GM18873 (cell line): ENCODE measurements around the gene SPAG6.

ENCODE experiments used
- ATAC-seq: cut with Tn5 transposase; IDR thresholded peaks from one replicate; pipeline ENCODE4 v1.9.1; 2021; ENCODE audit warnings: mild to moderate bottlenecking, moderate library complexity, moderate number of reproducible peaks; ENCODE audit not compliant: unreplicated experiment, low FRiP score

SPAG6 gene

DNA sequence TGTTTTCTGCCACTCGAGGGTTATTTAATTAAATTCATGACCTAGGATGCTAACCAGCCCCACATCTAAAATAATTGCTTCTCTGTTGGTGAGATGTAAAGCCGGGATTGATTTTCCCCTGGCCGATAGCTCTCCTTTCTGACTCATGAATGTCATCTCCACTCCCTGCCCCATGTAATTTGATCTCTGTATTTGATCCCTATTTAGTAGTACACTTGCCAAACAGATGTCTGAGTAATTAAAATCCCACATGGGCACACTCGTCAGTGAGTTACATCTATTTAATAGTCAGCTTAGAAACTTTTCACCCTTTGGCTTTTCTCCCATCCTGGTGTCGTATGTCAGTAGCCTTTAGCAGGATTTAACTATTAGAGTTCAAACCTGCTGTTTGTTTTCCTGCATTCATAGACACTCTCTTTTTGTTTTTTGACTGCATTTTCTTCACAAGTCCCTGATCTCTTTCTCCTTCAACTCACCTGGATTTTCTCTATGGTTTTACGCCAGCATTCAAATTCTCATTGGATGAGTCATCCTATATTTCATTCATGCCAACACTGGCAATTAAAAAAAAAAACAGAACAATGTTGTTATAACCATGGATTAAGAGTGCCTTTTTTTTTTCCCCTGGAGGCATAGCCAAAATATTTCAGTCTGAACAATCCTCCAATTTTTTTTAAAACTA, 82.7 kb downstream of the SPAG6 start:
- no peak for ATAC-seq

DNA sequence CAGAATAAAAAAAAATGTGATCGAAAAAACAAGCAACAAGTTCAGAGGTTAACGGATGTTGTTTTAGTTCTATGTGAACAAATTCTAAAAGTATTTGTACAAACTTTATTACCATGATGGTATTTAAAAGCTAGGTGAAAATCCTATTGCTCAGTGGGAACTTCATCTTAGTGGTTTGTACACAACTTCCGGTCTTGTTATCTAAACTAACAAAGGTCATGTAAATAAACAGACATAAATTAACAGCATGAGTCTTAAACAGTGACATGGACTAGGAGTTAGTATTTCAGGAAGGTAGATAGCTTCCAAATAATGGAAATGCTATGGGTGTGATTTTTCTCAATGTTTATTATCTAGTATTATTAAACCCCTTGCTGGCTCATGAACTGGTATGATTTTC, 83.8 kb downstream of the SPAG6 start:
- no peak for ATAC-seq

DNA sequence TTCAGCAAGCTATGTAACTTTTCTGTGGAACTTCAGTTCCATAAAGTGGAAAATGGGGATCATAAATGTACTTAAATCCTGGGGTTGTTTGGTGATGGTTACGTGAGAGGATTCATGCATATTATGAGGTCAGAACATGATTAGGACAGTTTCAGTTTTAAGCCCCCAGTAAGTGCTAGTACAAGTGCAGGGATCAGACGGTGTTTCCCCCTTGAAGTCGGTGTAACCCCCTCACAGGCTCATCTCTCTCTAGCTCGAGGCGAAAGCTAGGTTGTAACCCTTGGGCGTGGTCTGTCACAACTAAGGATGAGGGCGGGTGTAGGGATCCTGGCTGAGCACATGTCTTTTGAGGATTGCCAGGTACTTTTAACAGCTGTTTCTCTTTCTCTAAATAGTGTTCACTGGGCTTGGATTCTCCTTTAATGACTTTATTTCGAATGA, 84.7 kb downstream of the SPAG6 start:
- ATAC-seq, result no peak

DNA sequence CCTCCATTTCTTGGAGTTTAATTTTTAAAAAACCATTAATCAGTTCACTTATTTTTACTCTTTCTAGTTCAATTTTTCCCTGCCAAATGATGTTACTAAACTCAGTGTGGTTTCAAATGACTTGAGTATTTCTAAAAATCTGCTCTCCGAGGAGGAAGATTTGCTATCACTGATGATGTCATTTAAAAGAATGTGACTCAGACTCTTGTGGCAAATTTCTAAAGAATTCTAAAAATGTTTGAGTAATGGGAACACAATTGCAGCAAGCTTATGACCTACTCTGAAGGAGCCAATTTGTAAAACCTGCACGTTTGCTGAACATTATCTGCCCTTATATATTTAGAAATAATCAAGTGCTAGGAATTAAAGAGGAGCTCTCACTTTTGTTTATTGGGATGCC, 88.6 kb downstream of the SPAG6 start:
- no peak for ATAC-seq

DNA sequence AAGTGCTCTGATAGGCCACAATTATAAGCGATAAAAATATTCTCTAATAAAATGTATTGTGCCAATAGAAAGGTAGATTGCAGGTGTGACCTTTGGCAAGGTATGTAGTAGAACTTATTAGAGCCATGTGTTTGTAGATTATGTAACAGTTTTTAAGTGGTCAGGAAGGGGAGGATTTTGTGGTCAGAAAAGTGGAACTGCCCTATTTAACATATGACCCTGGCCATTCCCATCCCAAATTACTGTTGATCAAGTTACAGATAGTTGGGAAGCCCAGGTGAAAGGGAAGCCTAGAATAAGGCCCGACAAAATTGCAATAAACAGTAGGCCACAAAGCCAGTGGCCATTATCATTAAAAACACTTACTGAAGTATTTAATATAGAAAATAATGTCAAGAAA, 89.2 kb downstream of the SPAG6 start:
- ATAC-seq, result no peak

DNA sequence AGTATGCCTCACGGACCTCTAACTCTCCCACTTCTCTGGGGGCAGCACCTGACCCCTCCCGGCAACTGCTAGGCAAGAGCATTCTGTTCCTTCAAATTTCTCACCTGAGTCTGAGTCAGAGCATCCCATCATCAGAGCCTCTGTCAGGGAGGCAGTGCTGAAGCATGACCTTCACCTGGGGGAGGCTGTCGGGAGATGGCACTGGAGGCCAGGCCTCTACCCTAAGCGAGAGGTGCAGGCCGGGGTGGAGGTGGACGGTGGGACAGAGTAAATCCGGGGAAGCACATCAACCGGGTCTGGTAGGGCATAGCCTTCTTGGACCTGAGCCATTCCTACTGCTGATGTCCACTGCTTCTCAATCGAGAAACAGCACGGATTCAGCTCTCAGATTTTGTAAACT, 90.4 kb downstream of the SPAG6 start:
- ATAC-seq, result no peak

DNA sequence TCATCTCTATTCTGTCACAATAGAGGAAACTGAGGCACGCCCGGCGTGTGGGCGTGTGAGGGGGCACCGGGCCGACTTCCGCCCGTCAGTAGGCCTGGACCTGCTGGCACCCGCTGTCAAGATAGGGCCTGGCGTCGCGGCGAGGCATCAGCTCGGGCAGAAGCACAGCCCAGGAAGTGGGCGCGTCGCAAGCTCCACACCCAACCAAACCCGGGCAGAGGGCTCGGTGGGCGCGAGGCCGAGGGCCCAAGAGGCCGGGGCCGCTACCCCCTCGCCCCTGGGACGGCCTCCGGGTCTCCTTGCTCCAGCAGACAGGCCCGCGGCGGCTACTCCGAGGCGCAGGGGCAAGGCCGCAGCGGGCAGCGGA, 91.2 kb downstream of the SPAG6 start:
- peak; percentile 39 for ATAC-seq

DNA sequence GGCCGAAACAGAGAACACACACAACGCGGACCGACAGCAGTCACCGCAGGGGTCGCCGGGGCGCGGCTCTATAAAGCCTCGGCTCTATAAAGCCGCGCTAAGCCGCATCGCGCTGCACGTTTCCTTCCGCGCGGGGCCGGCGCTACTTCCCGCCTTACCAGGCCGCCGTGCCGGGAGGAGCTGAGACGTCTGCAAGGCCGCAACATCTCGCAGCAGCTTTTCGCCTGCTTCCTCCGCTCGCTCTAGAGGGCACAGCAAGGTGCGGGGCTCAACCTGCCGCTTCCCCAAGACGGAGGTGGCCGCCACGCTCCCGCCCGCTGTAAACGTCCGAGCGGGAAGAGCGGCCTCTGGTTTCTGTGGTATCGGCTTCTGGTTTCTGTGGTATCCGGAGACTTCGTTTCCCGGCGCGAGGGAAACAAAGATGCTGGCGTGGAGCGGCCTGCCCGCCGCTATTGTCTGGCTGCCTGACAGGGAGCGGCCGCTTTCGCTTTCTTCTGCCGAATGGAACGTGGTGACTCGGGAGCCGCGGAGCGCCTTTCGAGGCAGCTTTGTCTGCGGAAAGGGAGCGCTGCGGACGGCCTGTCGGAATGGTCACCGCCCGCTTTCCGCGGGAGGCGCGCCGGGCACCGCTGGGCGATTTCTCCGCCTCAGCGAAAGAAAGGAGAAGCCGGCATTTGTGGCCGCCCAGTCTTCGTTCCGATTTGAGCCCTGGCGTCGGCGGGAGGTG, 91.8 kb downstream of the SPAG6 start:
- ATAC-seq, result peak; percentile 79

DNA sequence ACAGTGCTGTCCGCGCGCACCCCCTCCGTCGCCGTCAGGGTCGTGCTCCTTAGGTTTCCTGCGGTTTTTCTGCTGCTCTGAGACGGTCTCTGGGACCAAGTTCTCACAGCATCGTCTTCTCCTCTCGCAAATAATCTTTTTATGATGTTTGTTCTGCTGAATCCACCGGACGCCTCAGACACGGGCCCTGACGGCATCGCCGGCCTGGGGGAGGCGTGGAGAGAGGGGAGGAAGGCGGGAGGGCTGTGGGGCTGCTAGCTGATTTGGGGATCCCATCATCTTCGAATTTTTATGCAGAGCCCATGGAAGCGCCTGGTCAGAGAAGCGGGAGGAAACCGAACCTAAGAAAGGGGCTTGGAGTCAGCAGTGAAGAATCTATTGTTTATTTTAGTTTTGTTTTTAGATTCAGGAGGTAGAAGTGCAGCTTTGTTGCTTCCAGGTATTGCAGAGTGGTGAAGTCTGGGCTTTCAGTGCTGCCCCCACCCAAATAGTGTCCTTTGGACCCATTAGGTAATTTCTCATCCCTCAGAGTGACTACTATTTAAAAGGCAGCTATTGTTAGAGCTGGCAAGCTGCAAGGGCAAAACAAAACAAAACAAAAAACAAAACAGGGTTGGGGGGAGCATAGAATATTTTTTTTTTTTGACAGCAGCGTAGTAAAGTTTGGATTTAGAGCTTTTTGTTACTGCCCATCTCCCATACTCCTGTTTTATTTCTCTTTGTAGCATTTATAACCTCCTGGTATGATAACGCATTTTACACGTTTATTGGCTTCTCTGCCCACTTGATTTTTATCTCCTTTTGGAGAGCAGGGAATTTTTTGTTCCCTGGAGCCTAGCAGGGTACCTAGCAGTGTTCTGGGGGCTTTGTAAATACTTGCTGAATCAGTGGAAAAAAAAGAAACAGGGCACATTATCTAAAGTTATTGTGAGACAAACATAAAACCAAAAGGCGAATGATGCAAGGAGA, 92.6 kb downstream of the SPAG6 start:
- ATAC-seq, result peak; percentile 14

DNA sequence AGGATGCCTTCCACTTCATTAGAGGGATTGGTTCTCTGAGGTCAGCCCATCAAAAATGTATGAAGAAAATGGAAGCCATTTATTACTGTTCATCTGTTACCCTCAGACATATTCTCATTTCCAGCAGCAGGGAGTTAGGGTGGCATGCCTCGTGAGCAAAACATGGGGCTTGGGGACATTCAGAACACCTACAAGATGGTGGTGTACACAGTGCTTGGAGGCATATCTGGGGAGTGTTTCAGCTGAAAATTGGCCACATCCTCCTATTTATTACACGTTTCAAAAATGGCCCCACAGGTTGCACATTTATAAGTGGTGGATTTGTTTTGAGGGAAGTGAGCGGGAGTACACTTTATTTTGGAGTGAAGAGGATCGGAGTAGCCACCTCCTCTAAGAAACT, 93.4 kb downstream of the SPAG6 start:
- no peak for ATAC-seq

DNA sequence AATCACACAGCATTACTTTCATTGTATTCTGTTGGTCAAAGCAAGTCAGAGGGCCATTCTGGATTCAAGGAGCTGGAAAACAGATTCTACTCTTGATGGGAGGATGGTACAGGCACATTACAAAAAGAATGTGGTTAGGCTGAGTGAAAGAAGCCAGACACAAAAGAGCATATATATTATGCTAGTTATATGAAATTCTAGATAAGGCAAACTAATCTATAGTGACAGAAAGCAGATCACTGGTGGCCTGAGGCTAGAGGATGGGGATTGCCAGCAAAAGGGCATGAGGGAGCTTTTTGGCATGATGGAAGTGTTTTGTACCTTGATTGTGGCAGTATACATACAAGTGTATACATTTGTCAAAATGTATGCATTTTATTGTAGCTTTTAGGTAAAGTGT, 96.8 kb downstream of the SPAG6 start:
- ATAC-seq, result no peak

DNA sequence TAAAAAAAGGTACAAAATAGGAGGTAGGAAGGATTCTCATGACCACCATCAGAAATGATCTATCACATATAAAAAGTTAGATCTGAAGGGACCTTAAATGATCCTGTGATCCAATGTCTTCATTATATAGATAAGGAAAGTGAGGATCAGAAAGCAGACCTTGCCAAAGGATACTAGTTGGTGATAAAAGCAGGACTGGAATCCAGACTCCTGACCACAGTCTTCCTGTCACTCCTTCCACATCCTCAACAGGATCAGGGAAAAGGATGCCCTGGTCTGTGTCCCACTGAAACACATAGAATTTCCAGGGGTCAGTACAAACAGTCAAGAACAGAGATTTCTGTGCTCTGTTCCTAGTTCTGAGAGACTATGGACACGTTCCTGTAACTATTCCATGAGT, 97.2 kb downstream of the SPAG6 start:
- no peak for ATAC-seq

DNA sequence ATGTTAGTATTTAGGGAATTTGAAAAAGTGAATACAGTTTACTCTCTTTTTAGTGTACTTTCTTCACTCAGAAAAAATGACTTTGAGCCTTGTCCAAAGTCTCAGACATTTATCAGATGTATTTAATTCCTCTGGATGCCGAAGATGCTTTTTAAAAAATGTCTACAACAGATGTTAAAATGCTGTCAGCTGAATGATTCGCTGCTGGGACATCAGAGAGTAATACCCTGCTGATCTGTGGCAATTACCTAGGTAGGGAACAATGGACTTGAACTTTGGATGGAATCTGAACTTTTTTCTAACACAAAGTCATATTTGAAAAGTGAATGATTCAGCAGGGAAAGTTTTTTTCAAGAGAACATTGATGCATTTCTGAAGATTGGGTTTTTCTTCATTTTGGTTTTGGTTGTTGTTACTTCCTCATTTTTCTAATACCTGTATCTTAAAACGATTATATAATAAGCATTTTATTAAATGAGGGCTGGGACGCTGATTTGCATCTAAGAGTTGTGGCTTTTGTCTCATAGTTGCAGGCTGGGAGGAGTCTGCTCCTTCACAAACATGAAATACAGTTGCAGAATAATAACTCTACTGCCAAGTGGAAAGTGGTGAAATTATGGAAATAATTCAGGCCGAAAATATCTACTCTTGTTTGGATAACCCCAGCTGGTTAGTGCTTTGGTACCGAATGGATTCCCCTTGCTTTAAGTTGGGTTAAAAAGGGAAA, 98.0 kb downstream of the SPAG6 start:
- no peak for ATAC-seq

DNA sequence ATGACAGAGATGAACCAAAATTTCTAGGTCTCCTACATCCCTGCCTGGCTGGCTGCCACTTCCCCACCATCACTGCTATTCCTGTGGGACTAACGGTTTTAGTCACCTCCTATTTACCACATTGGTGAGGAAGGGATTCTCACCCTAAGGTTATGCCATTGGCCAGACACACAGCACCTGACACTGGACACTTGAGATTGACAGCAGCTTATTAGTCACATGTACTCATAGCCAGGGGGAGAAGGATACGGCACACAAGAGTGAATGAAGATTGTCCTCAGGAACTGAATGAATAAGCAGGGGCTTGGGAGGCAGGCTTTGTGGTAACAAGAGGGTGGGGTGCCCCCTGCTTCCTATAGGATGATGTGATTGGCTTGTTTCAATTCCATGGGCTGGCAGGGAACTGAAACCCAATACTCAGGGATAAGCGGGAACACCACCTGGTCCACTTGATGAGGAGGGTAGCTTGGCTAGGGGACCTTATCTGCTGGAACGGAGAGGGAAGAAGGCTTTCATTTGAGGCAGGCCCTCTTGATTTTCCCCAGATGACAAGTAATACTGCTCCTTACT, 99.0 kb downstream of the SPAG6 start:
- no peak for ATAC-seq

DNA sequence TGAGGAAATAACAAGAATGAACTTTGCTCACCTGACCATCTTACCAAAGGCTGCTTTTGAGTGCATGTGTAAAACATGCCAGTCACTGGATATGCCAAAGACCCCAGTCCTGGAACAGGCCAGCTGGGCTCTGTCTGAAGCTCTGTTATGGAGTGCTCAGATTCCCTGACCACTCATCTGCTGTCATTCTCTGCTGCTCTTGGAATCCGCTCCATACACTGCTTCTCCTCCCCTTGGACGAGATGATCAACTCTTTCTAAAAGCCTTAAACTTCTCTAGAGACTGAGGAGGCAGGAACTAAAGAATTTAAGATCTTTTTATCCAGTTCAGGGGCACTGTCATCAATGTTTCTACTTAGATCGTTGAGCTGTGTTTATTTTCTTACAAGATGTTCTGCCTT, 100.2 kb downstream of the SPAG6 start:
- no peak for ATAC-seq

DNA sequence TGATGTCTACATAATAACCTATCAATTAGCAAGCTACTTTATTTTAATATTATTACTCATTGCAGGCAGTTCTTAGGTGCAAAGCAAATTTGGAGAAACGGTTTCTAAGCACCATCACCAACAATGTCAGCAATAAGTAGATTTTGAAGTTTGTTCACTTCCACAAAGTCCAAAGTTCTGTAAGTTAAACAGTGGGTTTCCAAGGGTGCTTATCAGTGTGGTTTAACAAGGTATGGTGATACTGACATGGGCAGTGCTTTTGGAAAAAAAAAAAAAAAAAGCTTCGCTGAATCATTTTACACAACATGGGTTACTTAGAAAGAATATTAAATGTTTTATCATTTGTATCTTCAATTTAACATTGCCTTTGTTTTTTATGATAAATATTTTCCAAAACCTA, 101.8 kb downstream of the SPAG6 start:
- no peak for ATAC-seq

DNA sequence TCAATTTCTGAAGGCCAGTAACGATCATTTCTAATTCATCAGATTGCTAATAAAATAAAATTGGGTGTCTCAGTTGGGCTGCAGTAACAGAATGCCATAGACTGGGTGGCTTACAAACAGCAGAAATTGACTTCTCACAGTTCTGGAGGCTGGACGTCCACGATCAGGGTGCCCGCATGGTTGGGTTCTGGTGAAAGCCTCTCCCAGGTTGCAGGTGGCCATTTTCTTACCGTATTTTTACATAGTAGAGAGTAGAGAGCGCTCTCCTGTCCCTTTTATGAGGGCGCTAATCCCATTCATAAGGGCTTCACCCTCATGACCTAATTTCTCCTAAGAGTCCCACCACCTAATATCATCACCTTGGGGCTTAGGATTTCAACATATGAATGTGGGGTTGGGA, 106.0 kb downstream of the SPAG6 start:
- ATAC-seq, result no peak

DNA sequence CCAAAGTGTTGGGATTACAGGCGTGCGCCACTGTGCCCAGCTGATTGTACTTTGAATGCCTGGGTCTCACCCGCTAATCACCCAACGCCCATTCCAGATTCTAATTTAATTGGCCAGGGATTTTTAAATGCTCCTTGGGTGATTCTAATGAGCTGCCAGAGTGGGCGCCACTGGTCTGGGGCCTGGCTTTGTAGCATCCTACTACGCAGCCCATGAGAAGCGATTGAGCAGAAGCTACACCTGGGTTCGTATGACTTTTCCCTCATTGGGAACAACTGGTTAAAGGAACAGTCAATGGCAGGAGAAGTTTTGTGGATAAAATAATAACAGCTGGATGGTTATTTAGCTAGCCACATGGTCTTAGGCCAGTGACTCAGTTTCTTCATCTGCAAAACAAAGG, 108.0 kb downstream of the SPAG6 start:
- ATAC-seq, result no peak

DNA sequence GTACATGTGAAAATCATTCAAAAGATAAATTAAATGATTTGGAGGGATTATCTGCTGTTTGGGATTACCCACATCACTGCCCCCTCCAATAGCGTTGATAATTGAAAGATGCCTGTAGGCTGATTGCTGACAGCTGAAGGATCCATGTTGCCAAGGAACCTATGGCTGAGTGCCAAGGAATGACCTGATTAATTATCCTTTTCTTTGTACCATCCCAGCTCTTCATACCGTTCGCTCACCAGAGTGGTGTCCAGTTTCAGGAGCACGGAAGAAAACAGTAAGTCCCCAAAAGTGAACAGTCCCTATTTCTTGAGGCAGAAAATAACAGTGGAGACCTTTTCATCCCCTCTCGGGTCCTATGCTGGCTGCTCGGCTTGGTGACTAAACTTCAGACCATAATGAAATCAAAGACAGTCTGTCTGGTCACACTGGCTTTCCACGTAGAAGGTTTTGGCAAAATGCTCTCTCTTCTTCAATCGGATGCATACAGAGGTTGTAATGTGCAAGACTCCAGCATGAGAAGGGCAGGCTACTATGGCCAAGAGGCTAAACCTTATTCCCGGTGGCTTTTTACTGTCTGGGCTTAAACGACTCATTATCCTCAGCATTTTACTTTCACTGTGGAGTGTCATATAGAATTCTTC, 108.8 kb downstream of the SPAG6 start:
- ATAC-seq, result no peak

DNA sequence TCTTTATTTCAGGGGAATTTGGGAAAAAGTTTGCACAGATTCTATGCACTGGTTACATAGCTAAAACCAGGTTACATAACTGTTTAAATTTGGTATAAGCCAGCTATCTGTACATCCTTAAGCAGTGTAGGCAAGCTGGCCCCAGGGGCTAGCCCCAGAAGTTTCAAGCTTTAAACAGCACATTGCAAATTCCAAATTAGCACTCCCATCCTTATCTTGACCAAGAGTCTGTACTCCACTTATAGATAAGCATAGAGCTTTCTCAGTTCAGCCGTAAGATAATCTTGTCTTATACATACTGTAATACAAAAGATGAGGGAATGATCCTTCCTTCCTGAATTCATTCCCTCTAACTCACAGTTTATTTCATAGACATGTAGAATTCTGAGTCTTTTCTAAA, 109.3 kb downstream of the SPAG6 start:
- no peak for ATAC-seq
